B cell (primary cell): ENCODE measurements around the gene MORF4L1.

Experiments used
- EZH2 ChIP-seq: IDR thresholded peaks from 2 replicates; pipeline ENCODE4 v1.6.1; 2012; ENCODE audit warnings: borderline replicate concordance, low read depth, mild to moderate bottlenecking, moderate library complexity, low read length; ENCODE audit not compliant: insufficient read depth, poor library complexity, severe bottlenecking
- TF ChIP-seq, protein P1 (sequence below): fragments of 200-600 bp; IDR thresholded peaks from one replicate; pipeline ENCODE4 v1.8.0; 2022; ENCODE audit warnings: antibody characterized with exemption, mild to moderate bottlenecking

DNA sequence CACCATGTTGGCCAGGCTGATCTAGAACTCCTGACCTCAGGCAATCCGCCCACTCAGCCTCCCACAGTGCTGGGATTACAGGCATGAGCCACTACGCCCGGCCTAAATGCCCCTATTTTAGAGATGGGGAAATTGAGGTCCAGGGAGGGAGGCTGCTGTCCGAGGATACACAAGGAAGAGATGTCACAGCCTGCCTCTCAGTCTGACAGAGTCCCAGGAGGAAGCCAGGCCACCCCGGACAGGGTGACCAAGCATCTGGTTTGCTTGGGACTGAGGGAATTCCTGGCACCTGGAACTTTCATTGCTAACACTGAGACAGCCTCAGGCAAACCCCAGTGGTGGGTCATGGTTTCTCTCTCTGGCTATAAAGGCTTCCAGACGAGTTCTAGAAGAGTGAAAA, 30.8 kb upstream of the MORF4L1 start:
- TF ChIP-seq, protein P1, sequence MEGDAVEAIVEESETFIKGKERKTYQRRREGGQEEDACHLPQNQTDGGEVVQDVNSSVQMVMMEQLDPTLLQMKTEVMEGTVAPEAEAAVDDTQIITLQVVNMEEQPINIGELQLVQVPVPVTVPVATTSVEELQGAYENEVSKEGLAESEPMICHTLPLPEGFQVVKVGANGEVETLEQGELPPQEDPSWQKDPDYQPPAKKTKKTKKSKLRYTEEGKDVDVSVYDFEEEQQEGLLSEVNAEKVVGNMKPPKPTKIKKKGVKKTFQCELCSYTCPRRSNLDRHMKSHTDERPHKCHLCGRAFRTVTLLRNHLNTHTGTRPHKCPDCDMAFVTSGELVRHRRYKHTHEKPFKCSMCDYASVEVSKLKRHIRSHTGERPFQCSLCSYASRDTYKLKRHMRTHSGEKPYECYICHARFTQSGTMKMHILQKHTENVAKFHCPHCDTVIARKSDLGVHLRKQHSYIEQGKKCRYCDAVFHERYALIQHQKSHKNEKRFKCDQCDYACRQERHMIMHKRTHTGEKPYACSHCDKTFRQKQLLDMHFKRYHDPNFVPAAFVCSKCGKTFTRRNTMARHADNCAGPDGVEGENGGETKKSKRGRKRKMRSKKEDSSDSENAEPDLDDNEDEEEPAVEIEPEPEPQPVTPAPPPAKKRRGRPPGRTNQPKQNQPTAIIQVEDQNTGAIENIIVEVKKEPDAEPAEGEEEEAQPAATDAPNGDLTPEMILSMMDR = no peak
- no peak for TF ChIP-seq EZH2
